ENCODE measurements around the gene RERE. TPM values are rescaled to one million over a fixed set of nuclear protein-coding genes. Genes with fewer than 3 reads are reported as not detected.
A peak's percentile ranks its signal among the peaks of the same experiment; 100 is the strongest.
"Not testable (repeated sequence)": the region's sequence is repeated elsewhere in the genome, so short reads cannot be mapped to it uniquely, and the experiment has no call there.

The RERE gene
- total RNA-seq, 1 experiment from 2014 or later, result 73.4 TPM

DNA sequence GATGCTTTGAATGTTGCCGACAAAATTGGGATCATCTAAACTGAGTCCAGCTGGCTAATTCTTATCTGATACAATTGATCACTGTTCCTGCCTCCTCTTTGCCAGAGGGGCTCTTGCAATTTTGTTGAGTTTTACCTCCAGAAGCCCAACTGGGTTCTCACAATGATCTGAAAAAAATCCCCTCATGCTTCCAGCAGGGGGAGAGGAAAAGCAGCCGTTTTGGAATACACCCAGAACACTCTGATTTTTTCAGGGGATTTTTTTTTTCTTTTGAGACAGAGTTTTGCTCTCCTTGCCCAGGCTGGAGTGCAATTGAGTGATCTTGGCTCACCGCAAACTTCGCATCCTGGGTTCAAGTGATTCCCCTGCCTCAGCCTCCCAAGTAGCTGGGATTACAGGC is 13.9 kb upstream of the RERE start:
- CTCF ChIA-PET, result no interaction called here

DNA sequence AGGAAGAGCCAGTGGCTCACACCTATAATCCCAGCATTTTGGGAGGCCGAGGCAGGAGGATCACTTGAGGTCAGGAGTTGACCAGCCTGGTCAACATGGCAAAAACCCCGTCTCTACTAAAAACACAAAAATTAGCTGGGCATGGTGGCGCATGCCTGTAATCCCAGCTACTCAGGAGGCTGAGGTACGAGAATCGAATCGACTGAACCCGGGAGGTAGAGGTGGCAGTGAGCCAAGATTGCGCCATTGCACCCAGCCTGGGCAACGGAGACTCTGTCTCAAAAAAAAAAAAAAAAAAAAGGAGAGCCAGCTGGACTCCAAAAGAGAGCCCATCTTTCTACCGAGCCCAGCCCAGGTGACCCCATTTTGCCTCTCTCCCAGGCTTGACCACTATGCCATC is 13.3 kb upstream of the RERE start:
- H4K20me1 ChIP-seq (ENCODE audit: insufficient read depth); intact Hi-C loops (cut with micrococcal nuclease; ENCODE audit: unreplicated experiment); H2AFZ ChIP-seq; CTCF ChIA-PET; BruUV-seq (replicated peaks); H3K36me3 ChIP-seq (ENCODE audit: low read depth); H3K27ac ChIP-seq; H3K4me1 ChIP-seq (replicated peaks; ENCODE audit: insufficient read depth); DNase-seq; H3K9me2 ChIP-seq (ENCODE audit: insufficient read depth); H3K4me2 ChIP-seq; POLR2A ChIA-PET (ENCODE audit: unreplicated experiment); H3K9me3 ChIP-seq (ENCODE audit: insufficient read depth, low read depth); H3K79me2 ChIP-seq (ENCODE audit: low read depth); H3K4me3 ChIP-seq; H3F3A ChIP-seq (ENCODE audit: insufficient read depth, low read depth); H3K27me3 ChIP-seq (ENCODE audit: insufficient read depth, low read depth): not testable (repeated sequence)

More for the DNA sequence above, 13.9 kb upstream of the RERE start:
- H2AFZ ChIP-seq, result no peak overlapping the region
- no peaks in the 10 kb centered on the region for H3F3A ChIP-seq (ENCODE audit: insufficient read depth, low read depth)
- no peaks in the 10 kb centered on the region for H3K9me3 ChIP-seq (ENCODE audit: insufficient read depth, low read depth)
- BruUV-seq (replicated peaks), result no TSS peak
- H3K4me2 ChIP-seq, result no peak overlapping the region
- H3K36me3 ChIP-seq (ENCODE audit: low read depth), result no peaks in the 10 kb centered on the region
- intact Hi-C loops (cut with micrococcal nuclease; ENCODE audit: unreplicated experiment), result no loop called here
- TF ChIP-seq, protein P1, sequence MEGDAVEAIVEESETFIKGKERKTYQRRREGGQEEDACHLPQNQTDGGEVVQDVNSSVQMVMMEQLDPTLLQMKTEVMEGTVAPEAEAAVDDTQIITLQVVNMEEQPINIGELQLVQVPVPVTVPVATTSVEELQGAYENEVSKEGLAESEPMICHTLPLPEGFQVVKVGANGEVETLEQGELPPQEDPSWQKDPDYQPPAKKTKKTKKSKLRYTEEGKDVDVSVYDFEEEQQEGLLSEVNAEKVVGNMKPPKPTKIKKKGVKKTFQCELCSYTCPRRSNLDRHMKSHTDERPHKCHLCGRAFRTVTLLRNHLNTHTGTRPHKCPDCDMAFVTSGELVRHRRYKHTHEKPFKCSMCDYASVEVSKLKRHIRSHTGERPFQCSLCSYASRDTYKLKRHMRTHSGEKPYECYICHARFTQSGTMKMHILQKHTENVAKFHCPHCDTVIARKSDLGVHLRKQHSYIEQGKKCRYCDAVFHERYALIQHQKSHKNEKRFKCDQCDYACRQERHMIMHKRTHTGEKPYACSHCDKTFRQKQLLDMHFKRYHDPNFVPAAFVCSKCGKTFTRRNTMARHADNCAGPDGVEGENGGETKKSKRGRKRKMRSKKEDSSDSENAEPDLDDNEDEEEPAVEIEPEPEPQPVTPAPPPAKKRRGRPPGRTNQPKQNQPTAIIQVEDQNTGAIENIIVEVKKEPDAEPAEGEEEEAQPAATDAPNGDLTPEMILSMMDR (conservative IDR thresholded peaks at IDR 0.05), result 0 out of 2 replicates have a peak, but pooled peaks have one; percentile 35
- TF ChIP-seq EZH2 (IDR thresholded peaks at IDR 0.05; ENCODE audit: low read depth), result no peak
- DNase-seq, result no peak
- no peaks in the 10 kb centered on the region for H3K9me2 ChIP-seq (ENCODE audit: insufficient read depth)
- POLR2A ChIA-PET (ENCODE audit: unreplicated experiment), result no interaction called here
- H3K79me2 ChIP-seq (ENCODE audit: low read depth), result no peaks in the 10 kb centered on the region
- no peak overlapping the region for H3K27ac ChIP-seq
- H3K4me1 ChIP-seq (replicated peaks; ENCODE audit: insufficient read depth), result no peaks in the 10 kb centered on the region
- no peaks in the 10 kb centered on the region for H4K20me1 ChIP-seq (ENCODE audit: insufficient read depth)
- no peak overlapping the region for H3K4me3 ChIP-seq
- no peaks in the 10 kb centered on the region for H3K27me3 ChIP-seq (ENCODE audit: insufficient read depth, low read depth)

DNA sequence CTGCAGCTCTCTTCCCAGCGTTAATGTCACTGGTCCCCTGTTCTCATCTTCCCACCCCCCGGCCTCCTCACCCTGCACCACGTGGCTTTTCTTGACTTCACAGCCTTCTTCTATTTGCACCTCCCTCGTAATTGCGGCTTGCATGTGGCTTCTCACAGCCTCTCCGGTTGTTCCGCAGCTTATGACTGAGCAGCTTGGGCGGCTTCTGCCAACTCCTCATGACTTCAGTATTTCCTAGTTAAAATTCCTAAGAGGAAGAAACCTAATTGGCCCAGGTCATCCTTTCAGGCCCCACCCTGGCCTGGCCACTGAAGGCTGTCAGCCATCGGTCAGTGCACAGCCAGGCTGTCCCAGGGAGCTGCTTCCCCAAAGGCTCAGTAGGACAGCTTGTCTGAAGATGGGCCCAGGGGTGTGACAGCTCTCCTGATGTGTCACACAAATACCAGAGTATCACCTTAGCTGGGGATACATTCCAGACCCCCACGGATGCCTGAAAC is 8.6 kb upstream of the RERE start:
- Histone ChIP-seq H3K9me2 (ENCODE audit: insufficient read depth) (no peaks in the 10 kb centered on the region), H3K36me3 (ENCODE audit: low read depth) (no peaks in the 10 kb centered on the region), H3K4me2 (no peak overlapping the region), H3K27me3 (ENCODE audit: insufficient read depth, low read depth) (no peaks in the 10 kb centered on the region), H3K4me1 (replicated peaks; ENCODE audit: insufficient read depth) (peaks cover 14% of the 10 kb centered on the region), H3K9me3 (ENCODE audit: insufficient read depth, low read depth) (no peaks in the 10 kb centered on the region), H2AFZ (no peak overlapping the region), H3F3A (ENCODE audit: insufficient read depth, low read depth) (peaks cover 15% of the 10 kb centered on the region), H3K4me3 (no peak overlapping the region), H3K27ac (no peak overlapping the region), H3K79me2 (ENCODE audit: low read depth) (no peaks in the 10 kb centered on the region), H4K20me1 (ENCODE audit: insufficient read depth) (no peaks in the 10 kb centered on the region)
- TF ChIP-seq, protein P1 (conservative IDR thresholded peaks at IDR 0.05), result no peak
- no peak for TF ChIP-seq EZH2 (IDR thresholded peaks at IDR 0.05; ENCODE audit: low read depth)
- CTCF ChIA-PET, result interaction anchor here (0.5 kb wide), 1 partner anchor 54 kb away, joined by 6 read pairs; no protein-coding TSS in a partner anchor
- POLR2A ChIA-PET (ENCODE audit: unreplicated experiment), result no interaction called here
- intact Hi-C loops (cut with micrococcal nuclease; ENCODE audit: unreplicated experiment), result no loop called here
- DNase-seq, result no peak
- BruUV-seq (replicated peaks), result no TSS peak

DNA sequence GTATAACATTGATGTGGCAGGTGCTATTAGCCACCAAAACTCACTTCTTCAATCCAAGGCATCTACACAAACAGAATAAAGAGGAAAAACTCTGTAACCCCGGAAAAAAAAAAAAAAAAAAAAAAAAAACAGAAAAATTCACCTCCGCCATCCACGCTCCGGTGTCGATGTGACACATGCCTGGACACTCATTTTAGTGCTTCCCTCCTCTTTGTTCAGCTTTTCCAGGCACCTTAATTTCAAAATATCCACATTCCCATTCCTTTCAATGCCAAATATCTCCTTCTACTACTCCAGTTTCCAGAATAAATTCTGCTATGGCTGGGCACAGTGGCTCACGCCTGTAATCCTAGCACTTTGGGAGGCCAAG is 5.8 kb upstream of the RERE start:
- no peak for TF ChIP-seq EZH2 (IDR thresholded peaks at IDR 0.05; ENCODE audit: low read depth)
- TF ChIP-seq, protein P1 (conservative IDR thresholded peaks at IDR 0.05), result no peak
- H4K20me1 ChIP-seq (ENCODE audit: insufficient read depth), result no peaks in the 10 kb centered on the region
- CTCF ChIA-PET, result no interaction called here
- POLR2A ChIA-PET (ENCODE audit: unreplicated experiment), result no interaction called here
- H3K27me3 ChIP-seq (ENCODE audit: insufficient read depth, low read depth), result no peaks in the 10 kb centered on the region
- DNase-seq, result no peak
- H3K9me2 ChIP-seq (ENCODE audit: insufficient read depth), result no peaks in the 10 kb centered on the region
- intact Hi-C loops (cut with micrococcal nuclease; ENCODE audit: unreplicated experiment), result no loop called here
- H3K4me3 ChIP-seq, result no peak overlapping the region
- no peak overlapping the region for H3K4me2 ChIP-seq
- no peak overlapping the region for H3K27ac ChIP-seq
- no TSS peak for BruUV-seq (replicated peaks)
- peaks cover 27% of the 10 kb centered on the region for H3F3A ChIP-seq (ENCODE audit: insufficient read depth, low read depth)
- no peak overlapping the region for H2AFZ ChIP-seq
- H3K36me3 ChIP-seq (ENCODE audit: low read depth), result no peaks in the 10 kb centered on the region
- H3K9me3 ChIP-seq (ENCODE audit: insufficient read depth, low read depth), result no peaks in the 10 kb centered on the region
- H3K4me1 ChIP-seq (replicated peaks; ENCODE audit: insufficient read depth), result peaks cover 21% of the 10 kb centered on the region
- H3K79me2 ChIP-seq (ENCODE audit: low read depth), result no peaks in the 10 kb centered on the region

All from PC-9 (cell line).